ENCODE measurements around the gene BRAP. TPM values are rescaled to one million over a fixed set of nuclear protein-coding genes. Genes with fewer than 3 reads are reported as not detected.
"Not testable (repeated sequence)": the region's sequence is repeated elsewhere in the genome, so short reads cannot be mapped to it uniquely, and the experiment has no call there.

BRAP gene
- total and polyA plus RNA-seq, 10 of the 15 experiments (the other 5 are each of a cell fraction or from before 2014, with no cell fraction given): 2.3 to 28.2 (median 17.8) TPM

DNA sequence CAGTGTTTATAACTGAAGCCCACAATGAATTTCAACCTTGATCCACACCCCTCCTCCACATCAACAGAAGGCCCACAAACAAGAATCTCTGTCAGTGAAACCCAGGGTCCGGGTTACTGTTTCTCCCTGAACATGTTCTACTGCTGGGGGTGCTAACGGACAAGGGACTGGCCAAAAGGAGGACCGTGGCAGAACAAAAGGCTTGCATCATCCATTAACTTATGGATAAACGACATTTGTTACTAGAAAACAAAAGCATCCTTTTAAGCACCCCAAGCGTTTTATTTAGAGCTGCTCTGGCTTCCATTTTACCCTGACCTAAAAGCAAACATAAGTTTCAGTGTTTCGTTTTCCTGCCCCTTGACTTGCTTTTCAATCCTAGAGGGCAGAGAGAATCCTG, 32.2 kb downstream of the BRAP start:
- FAIRE-seq (no peak), ATAC-seq (no peak), DNase-seq (ENCODE audit: low read depth, low spot score) (no peak)
- Histone ChIP-seq H4K20me1 (ENCODE audit: control insufficient read depth, insufficient read depth) (no peaks in the 10 kb centered on the region), H2AFZ (ENCODE audit: control insufficient read depth, low read depth, low read length) (no peak overlapping the region), H3K79me2 (ENCODE audit: control insufficient read depth, insufficient read depth, low read length) (no peaks in the 10 kb centered on the region), H3K9ac (ENCODE audit: control insufficient read depth, insufficient read depth, low read length) (no peak overlapping the region), H3K4me1 (ENCODE audit: control insufficient read depth, insufficient read depth, low read length) (no peaks in the 10 kb centered on the region), H3K4me3 (no peak overlapping the region), H3K9me3 (replicated peaks; ENCODE audit: control insufficient read depth, insufficient read depth, low read length) (no peaks in the 10 kb centered on the region), H3K27me3 (replicated peaks in 1 of 2; ENCODE audit: control insufficient read depth in 2 of 2, insufficient read depth in 2 of 2, low read length in 1 of 2) (no peaks in the 10 kb centered on the region), H3K36me3 (ENCODE audit: control insufficient read depth in 2 of 2, insufficient read depth in 2 of 2, low read length in 1 of 2) (peaks cover 9 to 24% of the 10 kb centered on the region in 2 experiments), H3K4me2 (ENCODE audit: control insufficient read depth, insufficient read depth) (no peak overlapping the region), H3K27ac (ENCODE audit: control insufficient read depth, insufficient read depth) (no peak overlapping the region)
- WGBS (ENCODE audit: insufficient coverage, insufficient replicate concordance, low lambda C conversion rate, missing lambda C conversion rate): 89% methylated on average over 6 of the region's 6 CpGs
- ChIA-PET SMC1A (ENCODE audit: uncharacterized antibody, unreplicated experiment) (interaction anchor here (0.6 to 1.0 kb wide), 2 partner anchors 22 to 202 kb away, joined by 3 read pairs; no protein-coding TSS in a partner anchor), RAD21 (ENCODE audit: unreplicated experiment) (no interaction called here), CTCF (interaction anchor here (1.9 kb wide), 1 partner anchor 257 kb away, joined by 5 read pairs; no protein-coding TSS in a partner anchor), POLR2A (no interaction called here)
- intact Hi-C loops (cut with micrococcal nuclease; ENCODE audit: unreplicated experiment) (no loop called here), in situ Hi-C loops (cut with MboI) (no loop called here)
- TF ChIP-seq BRCA1 (IDR thresholded peaks at IDR 0.05; ENCODE audit: low read depth, low read length) (no peak), IRF4 (IDR thresholded peaks at IDR 0.05; ENCODE audit: low read depth, low read length) (no peak), ZNF384 (IDR thresholded peaks at IDR 0.05; ENCODE audit: borderline replicate concordance, low read depth, low read length) (no peak), MYC (IDR thresholded peaks at IDR 0.05; ENCODE audit: insufficient read depth, insufficient read length, insufficient replicate concordance, low read length, severe bottlenecking) (no peak), BMI1 (IDR thresholded peaks at IDR 0.05; ENCODE audit: borderline replicate concordance) (no peak), DPF2 (IDR thresholded peaks at IDR 0.05) (no peak), NR2C2 (IDR thresholded peaks at IDR 0.05; ENCODE audit: borderline replicate concordance, control insufficient read depth, insufficient read length, low read depth) (no peak), MTA2 (IDR thresholded peaks at IDR 0.05; ENCODE audit: low read depth) (no peak), IKZF1 (conservative IDR thresholded peaks at IDR 0.05) (no peak), RFX5 (IDR thresholded peaks at IDR 0.05; ENCODE audit: low read depth, low read length) (no peak), BCL3 (IDR thresholded peaks at IDR 0.05; ENCODE audit: borderline replicate concordance, insufficient read depth, low read depth, low read length, poor library complexity, severe bottlenecking) (no peak), MYB (IDR thresholded peaks at IDR 0.05; ENCODE audit: borderline replicate concordance, low read depth, low read length) (no peak)
- TF ChIP-seq, protein P1, sequence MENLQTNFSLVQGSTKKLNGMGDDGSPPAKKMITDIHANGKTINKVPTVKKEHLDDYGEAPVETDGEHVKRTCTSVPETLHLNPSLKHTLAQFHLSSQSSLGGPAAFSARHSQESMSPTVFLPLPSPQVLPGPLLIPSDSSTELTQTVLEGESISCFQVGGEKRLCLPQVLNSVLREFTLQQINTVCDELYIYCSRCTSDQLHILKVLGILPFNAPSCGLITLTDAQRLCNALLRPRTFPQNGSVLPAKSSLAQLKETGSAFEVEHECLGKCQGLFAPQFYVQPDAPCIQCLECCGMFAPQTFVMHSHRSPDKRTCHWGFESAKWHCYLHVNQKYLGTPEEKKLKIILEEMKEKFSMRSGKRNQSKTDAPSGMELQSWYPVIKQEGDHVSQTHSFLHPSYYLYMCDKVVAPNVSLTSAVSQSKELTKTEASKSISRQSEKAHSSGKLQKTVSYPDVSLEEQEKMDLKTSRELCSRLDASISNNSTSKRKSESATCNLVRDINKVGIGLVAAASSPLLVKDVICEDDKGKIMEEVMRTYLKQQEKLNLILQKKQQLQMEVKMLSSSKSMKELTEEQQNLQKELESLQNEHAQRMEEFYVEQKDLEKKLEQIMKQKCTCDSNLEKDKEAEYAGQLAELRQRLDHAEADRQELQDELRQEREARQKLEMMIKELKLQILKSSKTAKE (IDR thresholded peaks at IDR 0.05; ENCODE audit: low read depth, poor library complexity, severe bottlenecking): no peak
- TF ChIP-seq, protein P2, sequence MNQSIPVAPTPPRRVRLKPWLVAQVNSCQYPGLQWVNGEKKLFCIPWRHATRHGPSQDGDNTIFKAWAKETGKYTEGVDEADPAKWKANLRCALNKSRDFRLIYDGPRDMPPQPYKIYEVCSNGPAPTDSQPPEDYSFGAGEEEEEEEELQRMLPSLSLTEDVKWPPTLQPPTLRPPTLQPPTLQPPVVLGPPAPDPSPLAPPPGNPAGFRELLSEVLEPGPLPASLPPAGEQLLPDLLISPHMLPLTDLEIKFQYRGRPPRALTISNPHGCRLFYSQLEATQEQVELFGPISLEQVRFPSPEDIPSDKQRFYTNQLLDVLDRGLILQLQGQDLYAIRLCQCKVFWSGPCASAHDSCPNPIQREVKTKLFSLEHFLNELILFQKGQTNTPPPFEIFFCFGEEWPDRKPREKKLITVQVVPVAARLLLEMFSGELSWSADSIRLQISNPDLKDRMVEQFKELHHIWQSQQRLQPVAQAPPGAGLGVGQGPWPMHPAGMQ (IDR thresholded peaks at IDR 0.05; ENCODE audit: borderline replicate concordance): no peak
- no TSS peak for BruUV-seq (replicated peaks)

DNA sequence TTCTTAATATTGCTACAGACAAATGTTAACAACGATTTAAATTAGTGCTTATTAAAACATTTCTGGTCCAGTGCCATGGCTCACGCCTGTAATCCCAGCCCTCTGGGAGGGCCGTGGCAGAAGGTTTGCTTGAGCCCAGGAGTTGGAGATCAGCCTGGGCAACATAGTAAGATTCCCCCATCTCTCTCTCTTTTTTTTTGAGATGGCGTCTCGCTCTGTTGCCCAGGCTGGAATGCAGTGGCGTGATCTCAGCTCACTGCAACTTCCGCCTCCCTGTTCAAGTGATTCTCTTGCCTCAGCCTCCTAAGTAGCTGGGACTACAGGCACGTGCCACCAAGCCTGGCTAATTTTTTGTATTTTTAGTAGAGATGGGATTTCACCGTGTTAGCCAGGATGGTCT, 33.2 kb downstream of the BRAP start:
- H3K27me3 ChIP-seq (replicated peaks in 1 of 2; ENCODE audit: control insufficient read depth in 2 of 2, insufficient read depth in 2 of 2, low read length in 1 of 2); in situ Hi-C loops (cut with MboI); ATAC-seq; POLR2A ChIA-PET; H3K79me2 ChIP-seq (ENCODE audit: control insufficient read depth, insufficient read depth, low read length); H3K4me1 ChIP-seq (ENCODE audit: control insufficient read depth, insufficient read depth, low read length); H3K27ac ChIP-seq (ENCODE audit: control insufficient read depth, insufficient read depth); H3K4me3 ChIP-seq; BruUV-seq (replicated peaks); RAD21 ChIA-PET (ENCODE audit: unreplicated experiment); H3K4me2 ChIP-seq (ENCODE audit: control insufficient read depth, insufficient read depth); H4K20me1 ChIP-seq (ENCODE audit: control insufficient read depth, insufficient read depth); H3K9ac ChIP-seq (ENCODE audit: control insufficient read depth, insufficient read depth, low read length); H3K9me3 ChIP-seq (replicated peaks; ENCODE audit: control insufficient read depth, insufficient read depth, low read length); FAIRE-seq; DNase-seq (ENCODE audit: low read depth, low spot score); intact Hi-C loops (cut with micrococcal nuclease; ENCODE audit: unreplicated experiment); H2AFZ ChIP-seq (ENCODE audit: control insufficient read depth, low read depth, low read length); SMC1A ChIA-PET (ENCODE audit: uncharacterized antibody, unreplicated experiment): not testable (repeated sequence)
- WGBS (ENCODE audit: insufficient coverage, insufficient replicate concordance, low lambda C conversion rate, missing lambda C conversion rate): 97% methylated on average over 9 of the region's 9 CpGs
- CTCF ChIA-PET: interaction anchor here (1.9 kb wide), 1 partner anchor 255 kb away, joined by 5 read pairs; no protein-coding TSS in a partner anchor
- H3K36me3 ChIP-seq (ENCODE audit: control insufficient read depth in 2 of 2, insufficient read depth in 2 of 2, low read length in 1 of 2): peaks cover 9 to 20% of the 10 kb centered on the region in 2 experiments

Data from GM12878 (cell line).